Stimulated activated CD4-positive, alpha-beta T cell treated with anti-CD3 and anti-CD28 coated beads, TNF-alpha, amount 100 ng/mL, for 24 hours (primary cell): ENCODE results near the gene TGIF2.
"Not testable (repeated sequence)": the region's sequence is repeated elsewhere in the genome, so short reads cannot be mapped to it uniquely, and the experiment has no call there.

Experiments used
- DNase-seq, 3 experiments: peaks; one replicate each; pipeline ENCODE4 v3.0.0-alpha.2; 2020; ENCODE audit warnings: low read depth in 3 of 3

The TGIF2 gene

GRCh38 chr20:36613974-36614373 is 40.6 kb downstream of the TGIF2 start:
- no peak for DNase-seq

- no peak for DNase-seq
Measured at GRCh38 chr20:36614781-36615557, 41.6 kb downstream of the TGIF2 start.

- no peak for DNase-seq
Measured at GRCh38 chr20:36620917-36621316, 47.5 kb downstream of the TGIF2 start.

GRCh38 chr20:36623444-36623843 is 50.0 kb downstream of the TGIF2 start:
- no peak for DNase-seq

- DNase-seq, result no peak
Measured at GRCh38 chr20:36624068-36624943, 50.9 kb downstream of the TGIF2 start.

GRCh38 chr20:36624944-36625324 is 51.5 kb downstream of the TGIF2 start:
- DNase-seq, result no peak

- DNase-seq, result no peak
Measured at GRCh38 chr20:36628076-36628475, 54.7 kb downstream of the TGIF2 start.

- DNase-seq, result peak in 1 of 3 experiments; percentile 32
Measured at GRCh38 chr20:36629719-36630681, 56.6 kb downstream of the TGIF2 start.

GRCh38 chr20:36631646-36632045 is 58.2 kb downstream of the TGIF2 start:
- no peak for DNase-seq

- no peak for DNase-seq
Measured at GRCh38 chr20:36632147-36632486, 58.7 kb downstream of the TGIF2 start.

- DNase-seq, result no peak
Measured at GRCh38 chr20:36632487-36633284, 59.3 kb downstream of the TGIF2 start.

- no peak for DNase-seq
Measured at GRCh38 chr20:36633285-36633772, 59.9 kb downstream of the TGIF2 start.

- DNase-seq, result no peak
Measured at GRCh38 chr20:36634342-36634741, 60.9 kb downstream of the TGIF2 start.

GRCh38 chr20:36638876-36639400 is 65.5 kb downstream of the TGIF2 start:
- DNase-seq, result not testable (repeated sequence)

GRCh38 chr20:36641506-36641843 is 68.1 kb downstream of the TGIF2 start:
- DNase-seq, result no peak

- DNase-seq, result no peak
Measured at GRCh38 chr20:36642136-36642535, 68.7 kb downstream of the TGIF2 start.
